ENCODE data around the gene C2orf68.
"Not testable (repeated sequence)": the region's sequence is repeated elsewhere in the genome, so short reads cannot be mapped to it uniquely, and the experiment has no call there.

Gene C2orf68, protein sequence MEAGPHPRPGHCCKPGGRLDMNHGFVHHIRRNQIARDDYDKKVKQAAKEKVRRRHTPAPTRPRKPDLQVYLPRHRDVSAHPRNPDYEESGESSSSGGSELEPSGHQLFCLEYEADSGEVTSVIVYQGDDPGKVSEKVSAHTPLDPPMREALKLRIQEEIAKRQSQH

DNA sequence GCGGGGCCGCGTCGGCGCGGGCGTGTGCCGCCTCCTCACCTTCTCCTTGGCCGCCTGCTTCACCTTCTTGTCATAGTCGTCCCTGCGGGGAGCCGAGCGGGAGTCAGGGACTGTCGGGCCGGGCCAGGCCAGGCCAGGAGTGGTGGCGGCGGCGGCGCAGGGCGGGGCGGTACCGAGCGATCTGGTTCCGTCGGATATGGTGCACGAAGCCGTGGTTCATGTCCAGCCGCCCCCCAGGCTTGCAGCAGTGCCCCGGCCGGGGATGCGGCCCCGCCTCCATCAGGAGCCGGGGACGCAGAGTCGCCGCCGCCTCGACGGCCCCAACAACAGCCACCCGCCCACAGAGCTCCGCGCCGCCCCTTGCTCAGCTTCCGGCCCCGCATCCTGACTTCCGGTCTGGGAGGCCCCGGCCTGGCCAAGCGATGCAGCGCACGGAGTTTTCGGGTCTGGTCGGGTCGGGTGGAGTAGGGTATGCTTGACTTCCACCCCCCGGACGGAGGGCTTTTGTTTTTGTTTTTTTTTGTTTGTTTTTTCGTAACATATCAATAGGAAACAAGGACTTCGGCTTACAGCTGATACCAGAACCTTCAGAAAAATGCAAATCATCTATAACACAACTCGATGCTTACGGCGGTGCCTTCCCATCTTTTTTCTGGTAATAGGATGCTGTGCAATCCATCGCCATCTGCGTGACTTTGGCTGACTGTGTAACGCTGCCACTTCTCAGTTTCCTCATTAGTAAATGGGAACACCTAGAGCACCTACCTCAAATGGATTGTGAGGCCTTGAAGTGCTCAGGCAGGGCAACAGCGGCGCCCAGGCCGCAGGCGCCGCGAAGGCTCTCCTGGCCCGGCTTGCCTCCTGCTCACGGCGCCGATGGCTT, at the start of gene C2orf68:
TSS of gene C2orf68 (minus strand) at position 362 of the 883 bp plus-strand sequence. CDS start at position 280, 82 bp downstream.
- peak; percentile 73 for DNase-seq

GRCh38 chr2:85661139-85661858, 49.4 kb upstream of the C2orf68 start:
- DNase-seq: no peak

GRCh38 chr2:85660725-85661124, 48.9 kb upstream of the C2orf68 start:
- DNase-seq: no peak

- not testable (repeated sequence) for DNase-seq
These were observed 48.4 kb upstream of the C2orf68 start for GRCh38 chr2:85660301-85660700.

DNA sequence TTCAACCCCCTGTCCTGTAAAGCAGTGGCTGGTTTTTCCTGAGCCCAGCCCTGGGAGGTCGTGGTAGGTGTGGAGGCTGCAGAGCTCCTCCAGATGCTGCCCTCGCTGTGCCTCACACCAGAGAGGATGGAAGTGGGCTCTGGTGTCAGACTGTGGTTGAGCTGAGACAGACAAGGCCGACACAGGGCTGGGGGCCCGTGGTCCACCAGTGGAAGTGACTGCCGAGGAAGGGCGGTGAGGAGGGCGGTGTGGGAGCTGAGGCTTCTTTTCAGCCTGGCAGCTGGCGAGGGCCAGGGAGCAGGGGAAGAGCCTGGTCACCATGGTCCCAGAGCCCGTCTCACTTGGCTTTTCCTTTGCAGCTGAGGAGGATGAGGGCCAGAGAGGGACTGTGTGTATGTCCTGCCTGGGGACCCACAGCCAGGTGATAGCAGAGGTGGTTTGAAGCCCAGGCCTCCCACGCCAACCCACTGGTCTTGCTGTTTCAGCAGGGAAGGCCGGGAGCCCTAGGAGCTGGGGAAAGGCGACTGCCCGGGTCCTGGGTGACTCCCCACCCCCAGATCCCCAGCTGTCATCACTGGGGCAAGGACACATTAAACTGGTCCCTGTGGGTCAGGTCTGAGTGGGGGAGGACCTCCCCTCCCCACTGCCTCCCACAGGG, 47.6 kb upstream of the C2orf68 start:
- DNase-seq: no peak

DNA sequence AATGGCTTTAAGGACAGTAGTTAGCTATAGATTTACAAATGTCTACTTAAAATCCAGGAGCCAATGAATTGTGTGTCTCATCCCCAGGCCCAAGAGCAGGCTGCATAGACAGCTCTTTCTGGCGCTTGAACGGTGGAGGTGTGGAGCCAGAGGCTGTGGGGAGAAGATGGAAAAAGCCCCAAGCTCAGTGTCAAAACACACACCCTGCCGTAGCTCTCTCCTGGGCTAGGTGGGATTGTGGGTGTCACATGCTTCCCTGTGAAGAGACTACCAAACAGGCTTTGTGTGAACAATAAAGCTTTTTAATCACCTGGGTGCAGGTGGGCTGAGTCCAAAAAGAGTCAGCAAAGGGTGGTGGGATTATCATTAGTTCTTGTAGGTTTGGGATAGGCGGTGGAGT, 45.5 kb upstream of the C2orf68 start:
- not testable (repeated sequence) for DNase-seq

DNA sequence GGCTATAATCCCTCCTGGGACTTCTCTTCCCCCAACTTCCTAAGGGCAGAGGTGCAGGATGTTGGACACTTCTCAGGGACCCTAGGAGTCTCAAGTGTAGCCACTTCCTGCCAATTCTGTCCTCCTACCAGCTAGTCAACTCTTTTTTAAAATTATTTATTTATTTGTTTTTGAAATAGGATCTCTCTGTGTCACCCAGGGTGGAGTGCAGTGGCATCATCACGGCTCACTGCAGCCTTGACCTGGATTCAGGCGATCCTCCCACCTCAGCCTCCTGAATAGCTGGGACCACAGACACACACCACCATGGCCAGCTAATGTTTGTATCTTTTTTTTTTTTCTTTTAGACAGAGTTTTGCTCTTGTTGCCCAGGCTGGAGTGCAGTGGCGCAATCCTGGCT, 44.6 kb upstream of the C2orf68 start:
- DNase-seq: no peak

GRCh38 chr2:85655961-85656417, 44.1 kb upstream of the C2orf68 start:
- DNase-seq: no peak

- DNase-seq: no peak
These were observed 42.1 kb upstream of the C2orf68 start for GRCh38 chr2:85653996-85654395.

- DNase-seq: no peak
These were observed 40.2 kb upstream of the C2orf68 start for GRCh38 chr2:85652056-85652455.

DNA sequence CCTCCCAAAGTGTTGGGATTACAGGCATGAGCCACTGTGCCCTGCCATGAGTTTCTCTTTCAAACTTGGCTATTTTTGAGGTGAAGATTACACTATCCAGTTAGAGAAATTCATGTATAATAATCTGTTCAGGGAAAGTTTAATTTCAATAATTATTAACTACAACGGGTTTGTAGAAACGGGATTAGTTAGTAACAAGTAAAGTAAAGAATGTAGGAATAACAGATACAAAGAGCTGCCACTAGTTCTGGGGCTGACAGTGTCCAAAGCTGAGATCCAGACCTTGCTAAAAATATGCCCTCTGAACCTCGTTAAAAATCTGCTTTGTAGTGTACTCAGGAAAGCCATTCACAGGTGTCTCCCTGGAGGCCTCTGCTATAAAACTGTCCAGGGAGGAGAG, 39.2 kb upstream of the C2orf68 start:
- no peak for DNase-seq

DNA sequence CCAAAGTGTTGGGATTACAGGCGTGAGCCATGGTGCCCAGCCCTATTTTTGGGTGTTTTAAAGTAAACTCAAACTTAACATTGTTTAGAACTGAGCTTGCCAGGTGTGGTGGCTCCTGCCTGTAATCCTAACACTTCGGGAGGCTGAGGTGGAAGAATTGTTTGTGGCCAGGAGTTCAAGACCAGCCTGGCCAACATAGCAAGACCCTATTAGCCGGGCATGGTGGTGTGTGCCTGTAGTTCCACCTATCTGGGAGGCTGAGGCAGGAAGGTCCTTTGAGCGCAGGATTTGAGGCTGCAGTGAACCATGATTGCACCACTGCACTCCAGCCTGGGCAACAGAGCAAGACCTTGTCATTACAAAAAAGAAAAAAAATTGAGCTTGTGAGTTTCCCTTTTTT, 38.6 kb upstream of the C2orf68 start:
- no peak for DNase-seq

DNA sequence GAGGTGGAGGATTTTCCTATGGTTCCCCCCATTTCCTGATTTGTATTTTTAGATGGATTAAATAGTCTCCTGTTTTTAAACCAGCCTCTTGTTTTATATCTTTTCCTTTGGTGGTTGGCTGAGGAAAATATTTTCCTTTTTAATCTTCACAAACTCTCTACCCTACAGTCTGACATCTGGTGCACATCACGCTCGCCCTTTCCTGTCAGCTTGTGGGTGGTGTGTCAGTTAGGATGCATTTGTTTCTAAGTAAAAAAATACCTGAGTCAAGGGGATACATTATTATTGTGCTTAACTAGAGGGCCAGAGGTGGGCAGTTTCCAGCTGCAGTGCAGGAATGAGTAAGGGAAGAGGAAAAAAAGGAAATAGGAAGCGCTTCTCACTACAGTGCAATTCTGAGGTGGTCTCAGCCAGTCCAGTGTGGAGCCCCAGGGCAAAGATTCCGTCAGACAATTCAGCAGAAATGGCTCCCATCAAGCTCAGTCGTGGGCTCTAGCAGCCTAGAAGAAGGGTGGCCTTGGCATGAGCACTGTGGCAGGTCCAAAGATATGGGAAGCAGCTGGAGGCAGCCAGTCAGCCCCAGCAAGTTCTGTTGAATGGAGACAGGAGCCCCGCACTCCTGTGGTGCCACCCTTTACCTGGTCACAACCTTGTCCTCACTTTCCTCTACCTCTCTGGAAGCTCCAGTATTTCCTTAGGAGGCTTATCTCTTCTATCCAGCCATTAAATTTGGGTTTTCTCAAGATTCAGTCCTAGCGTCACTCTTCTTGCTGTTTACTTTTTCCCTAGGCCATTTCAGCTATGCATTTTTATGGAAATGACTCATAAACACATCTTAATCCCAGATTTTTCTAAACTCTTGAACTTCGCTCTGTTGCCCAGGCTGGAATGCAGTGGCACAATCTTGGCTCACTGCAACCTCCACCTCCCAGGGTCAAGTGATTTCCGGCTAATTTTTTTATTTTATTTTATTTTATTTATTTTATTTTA, 37.6 kb upstream of the C2orf68 start:
- DNase-seq: no peak

DNA sequence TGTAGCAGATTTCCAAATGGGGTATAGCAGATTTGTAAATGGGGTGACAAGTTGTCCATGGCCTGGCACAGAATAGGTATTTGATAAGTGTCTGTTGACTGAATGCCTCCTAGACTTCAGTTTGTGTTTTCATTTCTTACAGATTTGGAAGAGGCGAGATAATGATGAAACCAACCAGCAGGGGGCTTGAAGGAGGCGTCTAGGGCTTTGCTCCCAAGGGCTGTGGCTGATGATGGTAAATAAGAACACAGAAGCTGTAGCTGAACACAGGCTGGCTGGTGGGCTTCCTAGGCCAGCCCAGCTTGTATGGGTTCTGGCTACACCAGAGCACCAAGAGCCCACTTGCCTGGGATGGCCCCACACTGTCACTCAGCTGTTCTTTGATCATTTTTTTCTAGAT, 36.8 kb upstream of the C2orf68 start:
- no peak for DNase-seq

DNA sequence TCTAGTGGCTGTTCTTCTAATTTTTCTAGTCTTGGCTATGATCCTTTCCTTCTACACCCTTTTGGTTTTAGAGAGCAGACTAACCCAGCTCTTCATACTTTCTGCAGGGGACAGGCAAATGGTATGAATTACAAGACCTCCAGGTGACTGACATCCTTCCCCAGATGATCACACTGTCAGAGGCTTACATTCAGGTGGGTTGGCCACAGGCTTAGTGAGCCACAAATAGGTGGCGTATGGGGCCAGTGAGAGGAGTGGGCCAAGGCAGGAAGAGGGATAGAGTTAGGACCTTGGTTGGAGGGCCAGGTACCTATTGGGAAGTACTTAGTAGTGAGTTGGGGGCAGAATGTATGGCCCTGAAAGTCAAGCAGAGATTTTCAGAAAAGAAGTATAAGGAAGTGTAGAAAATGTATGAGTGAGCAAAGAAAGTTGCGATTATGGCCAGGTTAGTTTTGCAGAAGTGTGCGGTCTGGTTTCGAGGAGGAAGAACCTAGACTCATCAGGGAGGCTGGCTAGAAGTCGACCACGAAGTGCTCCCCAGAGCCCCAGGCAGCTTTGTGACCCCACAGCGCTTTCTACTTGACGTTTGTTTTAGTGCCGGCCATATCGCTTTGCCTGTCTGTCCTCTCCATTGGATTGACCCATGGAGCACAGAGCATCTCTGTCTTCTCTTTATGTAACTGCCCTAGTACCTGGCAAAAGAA, 36.1 kb upstream of the C2orf68 start:
- no peak for DNase-seq

DNA sequence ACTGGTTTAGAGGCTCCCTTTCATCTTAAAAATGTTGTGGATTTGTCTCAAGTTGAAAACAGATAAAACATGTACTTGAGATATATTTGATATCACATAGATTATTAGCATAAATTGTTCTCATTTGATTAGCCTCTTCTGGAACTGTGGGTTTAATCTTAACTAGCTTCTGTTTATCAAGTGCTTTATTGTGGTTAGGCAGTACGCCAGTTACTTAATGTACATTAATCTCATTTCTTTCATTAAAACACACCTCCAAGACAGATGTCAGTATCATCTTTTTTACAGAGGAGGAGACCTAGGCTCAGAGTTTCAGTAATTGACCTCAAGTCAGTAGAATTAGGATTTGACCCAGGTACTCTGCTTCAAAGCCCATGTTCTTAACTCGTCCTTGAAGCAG, 34.3 kb upstream of the C2orf68 start:
- no peak for DNase-seq

DNA sequence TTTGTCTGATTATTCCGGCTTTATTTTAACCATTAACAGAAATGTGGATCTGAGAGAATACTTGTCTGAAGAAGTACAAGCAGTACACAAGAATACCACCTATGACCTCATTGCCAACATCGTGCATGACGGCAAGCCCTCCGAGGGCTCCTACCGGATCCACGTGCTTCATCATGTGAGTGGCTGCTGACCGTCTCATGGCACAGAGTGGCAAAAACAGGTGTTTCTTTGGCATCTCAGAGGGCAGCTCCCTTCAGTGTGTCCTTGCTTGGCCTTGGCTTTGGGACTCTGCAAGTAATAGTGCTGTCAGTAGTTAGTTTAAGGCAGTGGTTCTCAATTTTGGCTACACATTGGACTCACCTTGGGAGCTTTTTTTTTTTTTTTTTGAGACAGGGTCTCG, 33.0 kb upstream of the C2orf68 start:
- DNase-seq: no peak

DNA sequence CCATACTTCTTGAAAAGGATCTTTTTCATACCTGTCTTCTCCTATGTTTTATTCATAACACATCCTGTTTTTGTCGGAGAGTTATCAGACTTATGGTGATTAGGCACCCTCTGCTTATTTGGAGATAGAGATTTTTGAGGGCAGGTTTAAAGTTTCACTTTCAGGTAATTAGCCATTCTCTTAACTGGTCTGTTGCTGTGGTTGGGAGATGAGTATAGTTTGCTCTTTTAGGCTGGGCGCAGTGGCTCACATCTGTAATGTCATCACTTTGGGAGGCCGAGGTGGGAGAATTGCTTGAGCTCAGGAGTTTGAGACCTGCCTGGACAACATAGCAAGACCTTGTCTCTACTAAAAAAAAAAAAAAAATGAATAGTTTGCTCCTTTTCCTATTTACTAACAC, 30.9 kb upstream of the C2orf68 start:
- no peak for DNase-seq

GRCh38 chr2:85635636-85636035, 23.8 kb upstream of the C2orf68 start:
- no peak for DNase-seq

DNA sequence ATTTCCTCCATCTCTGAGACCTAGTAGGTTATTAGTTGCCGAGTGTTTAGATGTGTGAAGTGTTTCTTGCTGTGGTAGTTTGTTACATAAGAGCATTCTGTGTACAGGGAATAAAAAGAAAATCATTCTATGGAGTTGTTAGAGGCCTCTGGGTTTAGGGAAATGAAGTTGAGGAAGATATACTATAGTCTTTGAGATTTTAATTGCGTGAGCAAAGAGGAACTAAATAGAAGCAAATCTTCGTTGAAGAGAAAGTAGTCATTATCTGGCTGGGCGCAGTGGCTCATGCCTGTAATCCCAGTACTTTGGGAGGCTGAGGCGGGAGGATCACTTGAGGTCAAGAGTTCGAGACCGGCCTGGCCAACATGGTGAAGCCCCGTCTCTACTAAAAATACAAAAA, 23.1 kb upstream of the C2orf68 start:
- DNase-seq: no peak

- no peak for DNase-seq
These were observed 19.4 kb upstream of the C2orf68 start for GRCh38 chr2:85631316-85631715.
